H9 (cell line): ENCODE data around the gene MRPL55. TPM values are rescaled to one million over a fixed set of nuclear protein-coding genes. Genes with fewer than 3 reads are reported as not detected.

Experiments
- DNase-seq: peaks from one replicate; pipeline ENCODE4 v3.0.0-alpha.2; 2017
- H2AFZ ChIP-seq: one replicate; pipeline ENCODE4 v1.6.1; 2013; ENCODE audit warnings: mild to moderate bottlenecking, low read length, control low read depth, moderate library complexity
- H2AK5ac ChIP-seq: 2 replicates; pipeline ENCODE4 v1.6.1; 2013; ENCODE audit warnings: low read length, control low read depth, mixed read lengths; ENCODE audit not compliant: insufficient read length
- H2BK120ac ChIP-seq: one replicate; pipeline ENCODE4 v1.6.1; 2013; ENCODE audit warnings: low read depth, mild to moderate bottlenecking, low read length, control low read depth, inconsistent platforms; ENCODE audit not compliant: poor library complexity, severe bottlenecking
- H2BK12ac ChIP-seq: 2 replicates; pipeline ENCODE4 v1.6.1; 2013; ENCODE audit warnings: low read length, control low read depth, mixed read lengths, low read depth; ENCODE audit not compliant: insufficient read length
- H2BK15ac ChIP-seq: 2 replicates; pipeline ENCODE4 v1.6.1; 2013; ENCODE audit warnings: low read depth, low read length, control low read depth
- H2BK20ac ChIP-seq: one replicate; pipeline ENCODE4 v1.6.1; 2013; ENCODE audit warnings: low read depth, mild to moderate bottlenecking, low read length, control low read depth, inconsistent platforms; ENCODE audit not compliant: poor library complexity, severe bottlenecking
- H2BK5ac ChIP-seq: 2 replicates; pipeline ENCODE4 v1.6.1; 2013; ENCODE audit warnings: low read length, control low read depth, mixed read lengths; ENCODE audit not compliant: insufficient read length
- H3K14ac ChIP-seq: 2 replicates; pipeline ENCODE4 v1.6.1; 2013; ENCODE audit warnings: low read length, control low read depth; ENCODE audit not compliant: insufficient read depth
- H3K18ac ChIP-seq: 2 replicates; pipeline ENCODE4 v1.6.1; 2013; ENCODE audit warnings: low read depth, mild to moderate bottlenecking, mixed read lengths, low read length, control low read depth; ENCODE audit not compliant: insufficient read length
- H3K23ac ChIP-seq: 2 replicates; pipeline ENCODE4 v1.6.1; 2013; ENCODE audit warnings: low read length, control low read depth, mixed read lengths, low read depth; ENCODE audit not compliant: insufficient read length
- H3K23me2 ChIP-seq: 2 replicates; pipeline ENCODE4 v1.6.1; 2013; ENCODE audit warnings: low read depth, mild to moderate bottlenecking, mixed read lengths, low read length, control low read depth; ENCODE audit not compliant: insufficient read length, poor library complexity, severe bottlenecking
- H3K27ac ChIP-seq: 2 replicates; pipeline ENCODE4 v1.5.1; 2013; ENCODE audit warnings: low read length, control low read depth, mixed read lengths, low read depth; ENCODE audit not compliant: insufficient read length
- H3K27me3 ChIP-seq: 2 replicates; pipeline ENCODE4 v1.6.1; 2013; ENCODE audit warnings: low read length, control low read depth, inconsistent platforms; ENCODE audit not compliant: insufficient read depth
- H3K4ac ChIP-seq: 2 replicates; pipeline ENCODE4 v1.6.1; 2013; ENCODE audit warnings: low read depth, mild to moderate bottlenecking, control low read depth, inconsistent platforms, low read length, moderate library complexity
- H3K4me1 ChIP-seq: 2 replicates; pipeline ENCODE4 v1.6.1; 2013; ENCODE audit warnings: low read length, control low read depth, inconsistent platforms; ENCODE audit not compliant: insufficient read depth
- H3K4me2 ChIP-seq: 2 replicates; pipeline ENCODE4 v1.6.1; 2013; ENCODE audit warnings: low read length, control low read depth, mixed read lengths; ENCODE audit not compliant: insufficient read length, insufficient read depth
- H3K56ac ChIP-seq: 2 replicates; pipeline ENCODE4 v1.6.1; 2013; ENCODE audit warnings: low read depth, mild to moderate bottlenecking, mixed read lengths, low read length, control low read depth; ENCODE audit not compliant: insufficient read length
- H3K79me1 ChIP-seq: 2 replicates; pipeline ENCODE4 v1.6.1; 2013; ENCODE audit warnings: low read depth, mild to moderate bottlenecking, moderate library complexity, low read length, control low read depth, inconsistent platforms; ENCODE audit not compliant: insufficient read depth, poor library complexity, severe bottlenecking
- H3K79me2 ChIP-seq: 2 replicates; pipeline ENCODE4 v1.6.1; 2013; ENCODE audit warnings: low read length, control low read depth, inconsistent platforms; ENCODE audit not compliant: insufficient read depth
- H3K9ac ChIP-seq: 2 replicates; pipeline ENCODE4 v1.6.1; 2013; ENCODE audit warnings: low read length, control low read depth, mixed read lengths; ENCODE audit not compliant: insufficient read length; ENCODE audit errors: extremely low read depth
- H3K9me3 ChIP-seq: one replicate; pipeline ENCODE4 v1.6.1; 2013; ENCODE audit warnings: low read depth, low read length, inconsistent platforms; ENCODE audit not compliant: control insufficient read depth
- H3T11ph ChIP-seq: one replicate; pipeline ENCODE4 v1.6.1; 2013; ENCODE audit warnings: mild to moderate bottlenecking, low read length, control low read depth, inconsistent platforms
- H4K20me1 ChIP-seq: one replicate; pipeline ENCODE4 v1.6.1; 2013; ENCODE audit not compliant: control insufficient read depth, insufficient read length, insufficient read depth
- H4K5ac ChIP-seq: 2 replicates; pipeline ENCODE4 v1.6.1; 2013; ENCODE audit warnings: low read depth, mild to moderate bottlenecking, mixed read lengths, low read length, control low read depth; ENCODE audit not compliant: insufficient read length
- H4K8ac ChIP-seq: replicated peaks from 2 replicates; pipeline ENCODE4 v1.6.1; 2013; ENCODE audit warnings: low read length, control low read depth, mixed read lengths, low read depth; ENCODE audit not compliant: insufficient read length
- H4K91ac ChIP-seq: 2 replicates; pipeline ENCODE4 v1.6.1; 2013; ENCODE audit warnings: low read depth, mild to moderate bottlenecking, moderate library complexity, mixed read lengths, low read length, control low read depth; ENCODE audit not compliant: insufficient read length
- H3K27ac Mint-ChIP-seq, 3 experiments: 2 replicates in 2 of 3; 3 replicates in 1 of 3; pipeline ENCODE4 v1.8.0; 2020 to 2021; ENCODE audit warnings: mixed read lengths in 3 of 3, mild to moderate bottlenecking in 1 of 3, moderate library complexity in 1 of 3
- H3K27me3 Mint-ChIP-seq: 2 replicates; pipeline ENCODE4 v1.8.0; 2021; ENCODE audit warnings: low read depth, mild to moderate bottlenecking, moderate library complexity, mixed read lengths
- H3K36me3 Mint-ChIP-seq, 3 experiments: 2 replicates in 2 of 3; 3 replicates in 1 of 3; pipeline ENCODE4 v1.8.0; 2020 to 2021; ENCODE audit warnings: low read depth in 3 of 3, mixed read lengths in 3 of 3; ENCODE audit not compliant: insufficient read depth in 1 of 3
- H3K4me1 Mint-ChIP-seq, 2 experiments: 2 replicates each; pipeline ENCODE4 v1.8.0; 2020; ENCODE audit warnings: mixed read lengths in 2 of 2
- H3K4me3 Mint-ChIP-seq, 2 experiments: 2 replicates in 1 of 2; 3 replicates in 1 of 2; pipeline ENCODE4 v1.8.0; 2020 to 2021; ENCODE audit warnings: mild to moderate bottlenecking in 2 of 2, mixed read lengths in 2 of 2, moderate library complexity in 1 of 2
- H3K9me3 Mint-ChIP-seq, 2 experiments: 2 replicates in 1 of 2; 3 replicates in 1 of 2; pipeline ENCODE4 v1.8.0; 2020; ENCODE audit warnings: mild to moderate bottlenecking in 2 of 2, mixed read lengths in 2 of 2, moderate library complexity in 1 of 2
- CTCF ChIP-seq: fragments of 200-600 bp; sonication (generic); conservative IDR thresholded peaks from 3 replicates; pipeline ENCODE4 v1.8.0; 2021; ENCODE audit warnings: antibody characterized with exemption, mild to moderate bottlenecking
- WGBS: extraction: QIAGEN DNeasy Blood & Tissue Kit; methylation state at CpG from one replicate; pipeline ENCODE4 v1.1.7; 2013; ENCODE audit warnings: missing lambda C conversion rate, low lambda C conversion rate, mixed read lengths; ENCODE audit not compliant: insufficient read length; ENCODE audit errors: extremely low coverage; 5-methylcytosine and 5-hydroxymethylcytosine counted together
- total RNA-seq: library from RNA; stranded (reverse); gene quantifications from 2 replicates; pipeline ENCODE4 v1.2.1, GENCODE V29; 2021

Gene MRPL55
- total RNA-seq, 1 experiment from 2014 or later = 62.3 TPM

GRCh38 chr1:228141226-228142044, 32.3 kb upstream of the MRPL55 start:
- no peak overlapping the region for H2BK120ac ChIP-seq
- Mint-ChIP-seq H3K9me3 (no peaks in the 10 kb centered on the region), H3K4me3 (peak overlapping the region; percentile 81 to 91), H3K4me1 (peaks cover 4 to 15% of the 10 kb centered on the region in 2 experiments), H3K27ac (peak overlapping the region in 2 of 3 experiments; percentile 84 to 89; a peak in 3 of 7 replicates), H3K36me3 (no peaks in the 10 kb centered on the region; a peak in 1 of 7 replicates), H3K27me3 (peaks cover 26% of the 10 kb centered on the region)
- no peak for TF ChIP-seq CTCF
- no peaks in the 10 kb centered on the region for H3K4me1 ChIP-seq
- H4K20me1 ChIP-seq = peaks cover 2% of the 10 kb centered on the region
- H4K91ac ChIP-seq = no peak overlapping the region
- DNase-seq = peak; percentile 22
- H2BK15ac ChIP-seq = no peak overlapping the region
- H4K8ac ChIP-seq = no peak overlapping the region
- no peak overlapping the region for H3K56ac ChIP-seq
- peaks cover 15% of the 10 kb centered on the region; the same call in 1 of the 2 replicates for H3K79me2 ChIP-seq
- H3K23ac ChIP-seq = no peak overlapping the region
- H3T11ph ChIP-seq = no peak overlapping the region
- H3K23me2 ChIP-seq = peaks cover 11% of the 10 kb centered on the region
- H3K18ac ChIP-seq = no peak overlapping the region
- H3K4ac ChIP-seq = no peak overlapping the region
- H2AK5ac ChIP-seq = no peak overlapping the region
- no peak overlapping the region for H2BK12ac ChIP-seq
- no peak overlapping the region for H3K14ac ChIP-seq
- H2BK20ac ChIP-seq = no peak overlapping the region
- H4K5ac ChIP-seq = no peak overlapping the region
- no peak overlapping the region for H2BK5ac ChIP-seq
- H3K27ac ChIP-seq = no peak overlapping the region
- peak overlapping the region; percentile 85 for H3K4me2 ChIP-seq
- H3K79me1 ChIP-seq = peaks cover 8% of the 10 kb centered on the region
- H2AFZ ChIP-seq = no peak overlapping the region
- no peaks in the 10 kb centered on the region; the same call in 1 of the 2 replicates for H3K27me3 ChIP-seq
- no peaks in the 10 kb centered on the region for H3K9me3 ChIP-seq
- H3K9ac ChIP-seq = peak overlapping the region; percentile 85
- no CpG with 5 or more reads among the region's 27 CpGs for WGBS
